GM12875 (cell line): Measurements from ENCODE around the gene C1QA.

ENCODE experiments used
- H3K4me3 ChIP-seq: one replicate; pipeline ENCODE4 v1.5.1; 2011; ENCODE audit warnings: low read depth, low read length, control low read depth
- CTCF ChIP-seq: IDR thresholded peaks from 2 replicates; pipeline ENCODE4 v1.5.1; 2011; ENCODE audit warnings: low read depth, mild to moderate bottlenecking, control low read depth, inconsistent platforms, low read length, moderate library complexity, borderline replicate concordance; ENCODE audit not compliant: insufficient read depth

Gene C1QA

GRCh38 chr1:22681556-22682276 is 45.3 kb downstream of the C1QA start:
- no peak overlapping the region for H3K4me3 ChIP-seq
- TF ChIP-seq CTCF = no peak

- TF ChIP-seq CTCF = no peak
- H3K4me3 ChIP-seq = no peak overlapping the region
Observed at GRCh38 chr1:22683547-22683946, 47.1 kb downstream of the C1QA start.

- no peak overlapping the region for H3K4me3 ChIP-seq
Observed at GRCh38 chr1:22685591-22686059, 49.2 kb downstream of the C1QA start.

GRCh38 chr1:22687191-22687590 is 50.8 kb downstream of the C1QA start:
- no peak for TF ChIP-seq CTCF

More at GRCh38 chr1:22685591-22686059, 49.2 kb downstream of the C1QA start:
- no peak for TF ChIP-seq CTCF

GRCh38 chr1:22688466-22688865 is 52.0 kb downstream of the C1QA start:
- TF ChIP-seq CTCF = no peak
- H3K4me3 ChIP-seq = no peak overlapping the region

More at GRCh38 chr1:22687191-22687590, 50.8 kb downstream of the C1QA start:
- no peak overlapping the region for H3K4me3 ChIP-seq
